ENCODE measurements around the gene GCN1. TPM values are rescaled to one million over a fixed set of nuclear protein-coding genes. Genes with fewer than 3 reads are reported as not detected.
A peak's percentile ranks its signal among the peaks of the same experiment; 100 is the strongest.

Gene GCN1
- total and polyA plus RNA-seq, 2 donors (not counting 3 experiments of a cell fraction or from before 2014, with no cell fraction given): 30.1 to 101 TPM

DNA sequence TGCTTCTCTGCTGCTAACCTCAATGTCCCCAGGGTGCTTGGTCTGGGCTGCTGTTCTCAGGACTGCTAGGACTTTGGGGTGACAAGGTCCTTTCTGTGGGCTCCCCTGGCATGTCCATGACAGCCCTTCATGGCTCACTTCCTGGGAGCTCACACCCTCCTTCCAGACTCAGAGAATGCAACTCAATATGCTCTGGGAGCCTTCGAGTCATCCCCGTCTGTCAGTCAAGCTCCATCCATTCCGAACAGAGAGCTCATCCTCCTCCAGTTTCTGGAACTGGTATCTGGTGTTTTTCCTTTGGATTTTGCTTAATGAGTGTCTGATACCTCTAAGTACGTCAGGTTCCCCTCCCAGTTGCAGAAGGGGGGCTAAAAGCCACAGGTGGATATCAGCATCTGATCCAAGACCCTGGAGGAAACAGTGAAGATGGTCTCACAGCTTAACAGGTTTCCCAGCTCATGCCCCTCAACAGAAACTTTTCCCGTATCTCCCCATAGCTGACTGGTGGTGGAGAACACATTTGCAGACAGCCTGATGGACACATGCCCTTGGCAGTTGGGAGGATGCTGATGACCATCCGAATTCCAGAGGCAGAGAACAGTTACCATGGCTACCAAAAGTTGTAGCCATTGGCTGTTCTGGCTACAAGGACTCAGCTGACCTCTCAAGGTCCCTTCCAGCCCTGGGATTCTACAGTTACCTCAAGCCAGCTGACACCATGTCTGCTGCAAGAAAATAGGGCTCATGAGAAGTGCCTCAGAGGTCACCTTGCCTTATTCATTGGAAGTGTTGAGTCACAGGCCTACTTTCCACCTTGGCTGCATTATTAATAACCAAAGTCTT, 68.5 kb downstream of the GCN1 start:
- no peaks in the 10 kb centered on the region for H3K27me3 ChIP-seq (ENCODE audit: control insufficient read depth in 2 of 2, insufficient read depth in 2 of 2, low read length in 2 of 2)
- DNase-seq (ENCODE audit: low read depth, low spot score) (no peak), FAIRE-seq (no peak)
- intact Hi-C loops (cut with micrococcal nuclease) (loop anchor here (1.0 kb wide), 1 partner anchor 8 kb away; no protein-coding TSS in a partner anchor), dilution Hi-C loops (cut with MboI; ENCODE audit: extremely low pct_ligation_motif_present, low sequenced_read_pairs) (no loop called here)
- CTCF ChIA-PET: interaction anchor here (1.8 to 3.3 kb wide), 2 partner anchors 9 to 39 kb away, joined by 6 to 20 read pairs; partner anchors contain the start of gene RAB35
- H3K4me1 ChIP-seq (ENCODE audit: control insufficient read depth, extremely low read depth, insufficient read depth, low read length): peaks cover 23% of the 10 kb centered on the region
- H2AFZ ChIP-seq (ENCODE audit: low read depth, low read length): no peak overlapping the region
- H3K4me3 ChIP-seq (replicated peaks in 1 of 3; ENCODE audit: insufficient read depth in 1 of 3, low read depth in 1 of 3, low read length in 3 of 3): no peak overlapping the region
- no peaks in the 10 kb centered on the region for H3K79me2 ChIP-seq (ENCODE audit: control insufficient read depth, insufficient read depth, low read length)
- peak overlapping the region; percentile 1 for H3K9ac ChIP-seq (replicated peaks; ENCODE audit: extremely low read depth, insufficient read depth, low read length)
- peaks cover 17 to 18% of the 10 kb centered on the region in 2 experiments for H3K36me3 ChIP-seq (ENCODE audit: control insufficient read depth in 2 of 2, extremely low read depth in 1 of 2, insufficient read depth in 2 of 2, low read length in 2 of 2)
- H3K9me3 ChIP-seq (replicated peaks; ENCODE audit: control insufficient read depth, insufficient read depth, low read length): no peaks in the 10 kb centered on the region
- peak overlapping the region; percentile 36 for H3K4me2 ChIP-seq (ENCODE audit: insufficient read depth, low read length)
- POLR2A ChIA-PET: interaction anchor here (0.6 to 1.0 kb wide), 2 partner anchors 75 to 195 kb away, joined by 3 to 4 read pairs; partner anchors contain the start of gene RPLP0
- TF ChIP-seq, protein P1, sequence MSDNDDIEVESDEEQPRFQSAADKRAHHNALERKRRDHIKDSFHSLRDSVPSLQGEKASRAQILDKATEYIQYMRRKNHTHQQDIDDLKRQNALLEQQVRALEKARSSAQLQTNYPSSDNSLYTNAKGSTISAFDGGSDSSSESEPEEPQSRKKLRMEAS (IDR thresholded peaks at IDR 0.05; ENCODE audit: insufficient read depth, insufficient read length): no peak
- TF ChIP-seq FOS (IDR thresholded peaks at IDR 0.05; ENCODE audit: borderline replicate concordance, insufficient read depth, low read length) (no peak), GATA2 (IDR thresholded peaks at IDR 0.05; ENCODE audit: insufficient read depth, insufficient read length, low read depth, low read length) (no peak), POLR2AphosphoS5 (IDR thresholded peaks at IDR 0.05; ENCODE audit: insufficient read depth, low read depth, low read length) (no peak), MYC (IDR thresholded peaks at IDR 0.05; ENCODE audit: low read depth, low read length) (no peak), EZH2 (IDR thresholded peaks at IDR 0.05; ENCODE audit: borderline replicate concordance, low read depth, low read length, severe bottlenecking) (no peak), JUN (IDR thresholded peaks at IDR 0.05; ENCODE audit: borderline replicate concordance, insufficient read depth, insufficient read length, low read depth) (no peak), POLR2A (IDR thresholded peaks at IDR 0.05; ENCODE audit: low read depth, low read length) (no peak)
- TF ChIP-seq, protein P2, sequence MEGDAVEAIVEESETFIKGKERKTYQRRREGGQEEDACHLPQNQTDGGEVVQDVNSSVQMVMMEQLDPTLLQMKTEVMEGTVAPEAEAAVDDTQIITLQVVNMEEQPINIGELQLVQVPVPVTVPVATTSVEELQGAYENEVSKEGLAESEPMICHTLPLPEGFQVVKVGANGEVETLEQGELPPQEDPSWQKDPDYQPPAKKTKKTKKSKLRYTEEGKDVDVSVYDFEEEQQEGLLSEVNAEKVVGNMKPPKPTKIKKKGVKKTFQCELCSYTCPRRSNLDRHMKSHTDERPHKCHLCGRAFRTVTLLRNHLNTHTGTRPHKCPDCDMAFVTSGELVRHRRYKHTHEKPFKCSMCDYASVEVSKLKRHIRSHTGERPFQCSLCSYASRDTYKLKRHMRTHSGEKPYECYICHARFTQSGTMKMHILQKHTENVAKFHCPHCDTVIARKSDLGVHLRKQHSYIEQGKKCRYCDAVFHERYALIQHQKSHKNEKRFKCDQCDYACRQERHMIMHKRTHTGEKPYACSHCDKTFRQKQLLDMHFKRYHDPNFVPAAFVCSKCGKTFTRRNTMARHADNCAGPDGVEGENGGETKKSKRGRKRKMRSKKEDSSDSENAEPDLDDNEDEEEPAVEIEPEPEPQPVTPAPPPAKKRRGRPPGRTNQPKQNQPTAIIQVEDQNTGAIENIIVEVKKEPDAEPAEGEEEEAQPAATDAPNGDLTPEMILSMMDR (IDR thresholded peaks at IDR 0.05; ENCODE audit: extremely low read depth in 1 of 2, insufficient read depth in 1 of 2, low read depth in 1 of 2, low read length in 2 of 2): no peak
- BruUV-seq (replicated peaks): no TSS peak
- no peaks in the 10 kb centered on the region for H3K9me1 ChIP-seq (replicated peaks; ENCODE audit: control insufficient read depth, extremely low read depth, insufficient read depth, low read length)
- H4K20me1 ChIP-seq (replicated peaks; ENCODE audit: control insufficient read depth, extremely low read depth, insufficient read depth, low read length): no peaks in the 10 kb centered on the region
- peak overlapping the region; percentile 57 for H3K27ac ChIP-seq (ENCODE audit: insufficient read depth, low read depth, low read length)

Measured in endothelial cell of umbilical vein (primary cell).